WTC11 (cell line): ENCODE results near the gene LTB. TPM values are rescaled to one million over a fixed set of nuclear protein-coding genes. Genes with fewer than 3 reads are reported as not detected.
A peak's percentile ranks its signal among the peaks of the same experiment; 100 is the strongest.

Source experiments
- ATAC-seq: fragments of 200-7000 bp; cut with Tn5 transposase; 2 replicates; pipeline ENCODE4 v1.10.0; 2021; ENCODE audit warnings: mild to moderate bottlenecking, moderate library complexity
- CTCF ChIA-PET: fragments of 300-600 bp; sonication (Branson Sonifier 250); formaldehyde crosslinking; loops from one replicate; lab custom pipeline; 2021; ENCODE audit warnings: antibody characterized with exemption; lab: Charles Lee
- POLR2A ChIA-PET: fragments of 350-600 bp; sonication (Branson Sonifier 250); formaldehyde crosslinking; loops from one replicate; lab custom pipeline; 2021; ENCODE audit warnings: antibody characterized with exemption; lab: Charles Lee
- DNase-seq: peaks from one replicate; pipeline ENCODE4 v3.0.0; 2021; ENCODE audit warnings: low spot score
- H3K27ac Mint-ChIP-seq: 2 replicates; pipeline ENCODE4 v1.8.0; 2021; ENCODE audit warnings: mixed read lengths
- H3K27me3 Mint-ChIP-seq: 2 replicates; pipeline ENCODE4 v1.8.0; 2021; ENCODE audit warnings: low read depth, mild to moderate bottlenecking, moderate library complexity, mixed read lengths
- H3K36me3 Mint-ChIP-seq: 2 replicates; pipeline ENCODE4 v1.8.0; 2021; ENCODE audit warnings: mixed read lengths
- H3K4me1 Mint-ChIP-seq: 2 replicates; pipeline ENCODE4 v1.8.0; 2022; ENCODE audit warnings: mixed read lengths
- H3K4me3 Mint-ChIP-seq: 2 replicates; pipeline ENCODE4 v1.8.0; 2021; ENCODE audit warnings: mild to moderate bottlenecking, moderate library complexity, mixed read lengths
- H3K9me3 Mint-ChIP-seq: 2 replicates; pipeline ENCODE4 v1.8.0; 2021; ENCODE audit warnings: mixed read lengths
- E2F5 ChIP-seq: sonication (generic); formaldehyde crosslinking; IDR thresholded peaks from 2 replicates; pipeline ENCODE4 v1.8.1; 2022; ENCODE audit warnings: mild to moderate bottlenecking, moderate library complexity, missing genetic modification reagents
- ESRRA ChIP-seq: sonication (generic); formaldehyde crosslinking; IDR thresholded peaks from 2 replicates; pipeline ENCODE4 v1.8.1; 2022; ENCODE audit warnings: mild to moderate bottlenecking, missing genetic modification reagents, borderline replicate concordance
- JUN ChIP-seq: sonication (generic); formaldehyde crosslinking; IDR thresholded peaks from 2 replicates; pipeline ENCODE4 v1.8.0; 2023; ENCODE audit warnings: mild to moderate bottlenecking, missing genetic modification reagents
- MYBL2 ChIP-seq: sonication (generic); formaldehyde crosslinking; IDR thresholded peaks from 2 replicates; pipeline ENCODE4 v1.8.1; 2023; ENCODE audit warnings: mild to moderate bottlenecking, moderate library complexity, missing genetic modification reagents
- PRRX2 ChIP-seq: fragments of 250-450 bp; sonication (Bioruptor Pico); IDR thresholded peaks from 2 replicates; pipeline ENCODE4 v1.8.0; 2021; ENCODE audit warnings: mild to moderate bottlenecking
- SOX15 ChIP-seq: fragments of 250-450 bp; sonication (Bioruptor Pico); IDR thresholded peaks from 2 replicates; pipeline ENCODE4 v1.9.0; 2021; ENCODE audit warnings: mild to moderate bottlenecking
- SP1 ChIP-seq: sonication (generic); formaldehyde crosslinking; conservative IDR thresholded peaks from 2 replicates; pipeline ENCODE4 v1.8.1; 2022; ENCODE audit warnings: missing genetic modification reagents
- TCF7 ChIP-seq: sonication (generic); formaldehyde crosslinking; IDR thresholded peaks from 2 replicates; pipeline ENCODE4 v1.8.0; 2022; ENCODE audit warnings: mild to moderate bottlenecking, low read depth, missing genetic modification reagents, moderate library complexity
- TEAD4 ChIP-seq: sonication (generic); formaldehyde crosslinking; IDR thresholded peaks from 2 replicates; pipeline ENCODE4 v1.8.0; 2022; ENCODE audit warnings: mild to moderate bottlenecking, missing genetic modification reagents
- ZNF219 ChIP-seq: sonication (generic); formaldehyde crosslinking; IDR thresholded peaks from 2 replicates; pipeline ENCODE4 v1.8.0; 2023; ENCODE audit warnings: missing genetic modification reagents, mild to moderate bottlenecking, borderline replicate concordance
- ZNF232 ChIP-seq: sonication (generic); formaldehyde crosslinking; IDR thresholded peaks from 2 replicates; pipeline ENCODE4 v1.8.0; 2022; ENCODE audit warnings: mild to moderate bottlenecking, missing genetic modification reagents
- ZNF512 ChIP-seq: sonication (generic); formaldehyde crosslinking; IDR thresholded peaks from 2 replicates; pipeline ENCODE4 v1.8.1; 2022; ENCODE audit warnings: missing genetic modification reagents, borderline replicate concordance
- ZNF532 ChIP-seq: fragments of 250-450 bp; sonication (Bioruptor Pico); IDR thresholded peaks from 2 replicates; pipeline ENCODE4 v1.9.0; 2021; ENCODE audit warnings: mild to moderate bottlenecking, borderline replicate concordance
- total RNA-seq: library from RNA; stranded (reverse); gene quantifications from 3 replicates; pipeline ENCODE4 v1.2.3, GENCODE V29; 2021
- TF ChIP-seq, protein P1 (sequence below): sonication (generic); formaldehyde crosslinking; conservative IDR thresholded peaks from 2 replicates; pipeline ENCODE4 v1.8.1; 2023; ENCODE audit warnings: mild to moderate bottlenecking, low read depth, missing genetic modification reagents, moderate library complexity
- TF ChIP-seq, protein P2 (sequence below): sonication (generic); formaldehyde crosslinking; IDR thresholded peaks from 2 replicates; pipeline ENCODE4 v1.8.0; 2022; ENCODE audit warnings: mild to moderate bottlenecking, missing genetic modification reagents
- TF ChIP-seq, protein P3 (sequence below): fragments of 200-600 bp; IDR thresholded peaks from 2 replicates; pipeline ENCODE4 v1.8.0; 2022; ENCODE audit warnings: antibody characterized with exemption
- TF ChIP-seq, protein P4 (sequence below): fragments of 250-450 bp; sonication (Bioruptor Pico); IDR thresholded peaks from 2 replicates; pipeline ENCODE4 v2.1.2; 2022; ENCODE audit warnings: mild to moderate bottlenecking, moderate library complexity

LTB gene
- total RNA-seq, 1 experiment from 2014 or later, result 1.3 TPM

DNA sequence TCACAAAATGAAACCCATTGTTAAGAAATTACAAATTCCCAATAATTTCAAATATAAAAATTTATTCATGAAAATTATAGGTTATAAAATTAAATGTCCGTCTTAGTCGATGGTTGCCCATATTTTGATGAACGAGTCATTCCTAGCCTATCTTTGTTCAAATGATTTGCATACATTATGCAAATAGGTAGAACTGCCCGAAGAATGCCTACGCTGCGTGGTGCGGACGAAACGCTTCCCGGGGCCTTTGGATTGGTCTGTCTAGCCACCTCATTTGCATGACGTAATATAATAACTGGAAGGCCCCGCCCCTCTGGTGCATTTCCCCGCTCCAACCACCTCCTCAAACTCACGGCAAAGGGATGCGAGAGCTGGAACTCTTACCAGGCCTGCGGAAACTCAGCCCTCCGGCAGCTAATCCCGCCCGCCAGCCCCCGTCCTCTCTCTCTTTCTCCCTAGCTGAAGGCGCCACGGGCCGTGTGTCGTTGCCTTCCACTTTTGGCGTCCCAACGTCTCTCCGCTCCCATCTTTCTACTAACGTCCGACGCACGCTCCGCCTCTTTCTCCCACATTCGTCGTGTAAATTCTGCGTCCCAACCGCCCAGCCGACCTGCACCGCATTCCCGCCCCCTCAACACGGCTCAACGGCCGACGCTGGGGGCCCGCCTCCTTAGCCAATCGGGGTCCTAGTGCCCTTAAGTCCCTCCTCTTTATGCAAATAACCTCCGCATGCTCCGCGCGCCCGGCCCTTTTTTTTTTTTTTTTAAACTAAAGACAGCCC lies 37.8 kb upstream of the LTB start (continued):
- TF ChIP-seq ZNF532 (CRISPR knock-in tag) (no peak), E2F5 (peak; percentile 89), SP1 (CRISPR knock-in tag) (peak; percentile 78; the same call in 1 of the 2 replicates)
- TF ChIP-seq, protein P1, sequence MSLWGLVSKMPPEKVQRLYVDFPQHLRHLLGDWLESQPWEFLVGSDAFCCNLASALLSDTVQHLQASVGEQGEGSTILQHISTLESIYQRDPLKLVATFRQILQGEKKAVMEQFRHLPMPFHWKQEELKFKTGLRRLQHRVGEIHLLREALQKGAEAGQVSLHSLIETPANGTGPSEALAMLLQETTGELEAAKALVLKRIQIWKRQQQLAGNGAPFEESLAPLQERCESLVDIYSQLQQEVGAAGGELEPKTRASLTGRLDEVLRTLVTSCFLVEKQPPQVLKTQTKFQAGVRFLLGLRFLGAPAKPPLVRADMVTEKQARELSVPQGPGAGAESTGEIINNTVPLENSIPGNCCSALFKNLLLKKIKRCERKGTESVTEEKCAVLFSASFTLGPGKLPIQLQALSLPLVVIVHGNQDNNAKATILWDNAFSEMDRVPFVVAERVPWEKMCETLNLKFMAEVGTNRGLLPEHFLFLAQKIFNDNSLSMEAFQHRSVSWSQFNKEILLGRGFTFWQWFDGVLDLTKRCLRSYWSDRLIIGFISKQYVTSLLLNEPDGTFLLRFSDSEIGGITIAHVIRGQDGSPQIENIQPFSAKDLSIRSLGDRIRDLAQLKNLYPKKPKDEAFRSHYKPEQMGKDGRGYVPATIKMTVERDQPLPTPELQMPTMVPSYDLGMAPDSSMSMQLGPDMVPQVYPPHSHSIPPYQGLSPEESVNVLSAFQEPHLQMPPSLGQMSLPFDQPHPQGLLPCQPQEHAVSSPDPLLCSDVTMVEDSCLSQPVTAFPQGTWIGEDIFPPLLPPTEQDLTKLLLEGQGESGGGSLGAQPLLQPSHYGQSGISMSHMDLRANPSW (CRISPR knock-in tag), result no peak

DNA sequence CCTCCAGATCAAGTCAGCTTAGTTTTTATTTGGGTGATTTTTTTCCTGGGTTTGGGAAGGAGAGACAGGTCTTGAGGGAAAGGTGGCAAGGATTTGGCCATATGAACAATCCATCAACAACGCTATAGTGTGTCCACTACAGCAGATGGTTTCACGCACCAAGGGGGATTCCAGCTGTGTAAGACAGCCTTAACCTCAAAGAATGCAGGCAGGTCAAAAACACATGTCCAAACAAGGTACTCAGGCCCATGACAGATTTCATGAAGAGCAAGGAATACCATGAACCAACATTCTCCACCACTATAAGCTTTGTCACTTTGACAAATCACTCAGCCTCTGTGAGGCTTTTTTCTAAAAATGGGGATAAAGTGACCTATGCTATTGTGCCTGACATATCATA lies 34.8 kb upstream of the LTB start:
- TF ChIP-seq TCF7 (CRISPR knock-in tag), result no peak
- no peak for TF ChIP-seq ESRRA (CRISPR knock-in tag)
- TF ChIP-seq MYBL2, result no peak
- TF ChIP-seq TEAD4, result no peak
- no peak for TF ChIP-seq ZNF232
- Mint-ChIP-seq H3K4me1 (peaks cover 28% of the 10 kb centered on the region), H3K36me3 (peaks cover 8% of the 10 kb centered on the region), H3K27ac (peak overlapping the region; percentile 38; the same call in 1 of the 2 replicates), H3K27me3 (no peaks in the 10 kb centered on the region; the same call in 1 of the 2 replicates), H3K9me3 (no peaks in the 10 kb centered on the region), H3K4me3 (no peak overlapping the region)
- CTCF ChIA-PET, result interaction anchor here (0.6 to 3.5 kb wide), 3 partner anchors 18 to 70 kb away, joined by 3 to 24 read pairs (median 15); partner anchors contain the start of genes ATP6V1G2 and NFKBIL1
- ATAC-seq, result no peak
- no peak for DNase-seq
- POLR2A ChIA-PET, result no interaction called here

DNA sequence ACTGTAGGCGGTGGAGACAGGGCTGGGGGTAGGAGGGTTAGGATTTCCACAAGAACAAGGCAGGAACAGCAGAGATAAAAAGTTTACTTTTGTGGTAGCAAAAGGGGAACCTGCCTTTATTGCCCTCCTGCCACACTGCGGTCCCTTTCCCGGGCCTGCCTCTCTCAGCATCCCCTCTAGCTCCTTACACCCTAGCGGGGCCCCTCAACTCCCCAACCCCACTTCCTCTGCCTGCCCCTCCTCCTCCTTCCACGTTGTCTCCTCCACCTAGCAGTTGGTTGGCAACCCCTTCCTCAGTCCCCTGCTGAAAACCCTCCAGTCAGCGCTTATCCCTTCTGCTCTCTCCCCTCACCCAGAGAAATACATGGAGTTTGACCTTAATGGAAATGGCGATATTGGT lies 33.5 kb upstream of the LTB start:
- Mint-ChIP-seq H3K9me3 (no peaks in the 10 kb centered on the region), H3K27me3 (peaks cover 4% of the 10 kb centered on the region; the same call in 1 of the 2 replicates), H3K4me1 (peaks cover 23% of the 10 kb centered on the region), H3K36me3 (no peaks in the 10 kb centered on the region), H3K27ac (no peak overlapping the region), H3K4me3 (no peak overlapping the region)
- ChIA-PET CTCF (interaction anchor here (1.0 to 3.5 kb wide), 4 partner anchors 17 to 69 kb away, joined by 3 to 24 read pairs (median 9); partner anchors contain the start of genes ATP6V1G2 and NFKBIL1), POLR2A (no interaction called here)
- DNase-seq (no peak), ATAC-seq (no peak)
- TF ChIP-seq, protein P2, sequence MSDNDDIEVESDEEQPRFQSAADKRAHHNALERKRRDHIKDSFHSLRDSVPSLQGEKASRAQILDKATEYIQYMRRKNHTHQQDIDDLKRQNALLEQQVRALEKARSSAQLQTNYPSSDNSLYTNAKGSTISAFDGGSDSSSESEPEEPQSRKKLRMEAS (CRISPR knock-in tag), result no peak
- TF ChIP-seq JUN, result no peak
- TF ChIP-seq ZNF219 (CRISPR knock-in tag), result no peak
- no peak for TF ChIP-seq SOX15 (CRISPR knock-in tag)
- TF ChIP-seq, protein P3, sequence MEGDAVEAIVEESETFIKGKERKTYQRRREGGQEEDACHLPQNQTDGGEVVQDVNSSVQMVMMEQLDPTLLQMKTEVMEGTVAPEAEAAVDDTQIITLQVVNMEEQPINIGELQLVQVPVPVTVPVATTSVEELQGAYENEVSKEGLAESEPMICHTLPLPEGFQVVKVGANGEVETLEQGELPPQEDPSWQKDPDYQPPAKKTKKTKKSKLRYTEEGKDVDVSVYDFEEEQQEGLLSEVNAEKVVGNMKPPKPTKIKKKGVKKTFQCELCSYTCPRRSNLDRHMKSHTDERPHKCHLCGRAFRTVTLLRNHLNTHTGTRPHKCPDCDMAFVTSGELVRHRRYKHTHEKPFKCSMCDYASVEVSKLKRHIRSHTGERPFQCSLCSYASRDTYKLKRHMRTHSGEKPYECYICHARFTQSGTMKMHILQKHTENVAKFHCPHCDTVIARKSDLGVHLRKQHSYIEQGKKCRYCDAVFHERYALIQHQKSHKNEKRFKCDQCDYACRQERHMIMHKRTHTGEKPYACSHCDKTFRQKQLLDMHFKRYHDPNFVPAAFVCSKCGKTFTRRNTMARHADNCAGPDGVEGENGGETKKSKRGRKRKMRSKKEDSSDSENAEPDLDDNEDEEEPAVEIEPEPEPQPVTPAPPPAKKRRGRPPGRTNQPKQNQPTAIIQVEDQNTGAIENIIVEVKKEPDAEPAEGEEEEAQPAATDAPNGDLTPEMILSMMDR, result no peak
- TF ChIP-seq ZNF512 (CRISPR knock-in tag), result no peak
- TF ChIP-seq, protein P4, sequence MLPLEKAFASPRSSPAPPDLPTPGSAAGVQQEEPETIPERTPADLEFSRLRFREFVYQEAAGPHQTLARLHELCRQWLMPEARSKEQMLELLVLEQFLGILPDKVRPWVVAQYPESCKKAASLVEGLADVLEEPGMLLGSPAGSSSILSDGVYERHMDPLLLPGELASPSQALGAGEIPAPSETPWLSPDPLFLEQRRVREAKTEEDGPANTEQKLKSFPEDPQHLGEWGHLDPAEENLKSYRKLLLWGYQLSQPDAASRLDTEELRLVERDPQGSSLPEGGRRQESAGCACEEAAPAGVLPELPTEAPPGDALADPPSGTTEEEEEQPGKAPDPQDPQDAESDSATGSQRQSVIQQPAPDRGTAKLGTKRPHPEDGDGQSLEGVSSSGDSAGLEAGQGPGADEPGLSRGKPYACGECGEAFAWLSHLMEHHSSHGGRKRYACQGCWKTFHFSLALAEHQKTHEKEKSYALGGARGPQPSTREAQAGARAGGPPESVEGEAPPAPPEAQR (CRISPR knock-in tag), result no peak
- TF ChIP-seq PRRX2 (CRISPR knock-in tag), result no peak
- no peak for TF ChIP-seq MYBL2
